ENCODE data around the gene TMEM52B.
"Not testable (repeated sequence)": the region's sequence is repeated elsewhere in the genome, so short reads cannot be mapped to it uniquely, and the experiment has no call there.

TMEM52B gene

DNA sequence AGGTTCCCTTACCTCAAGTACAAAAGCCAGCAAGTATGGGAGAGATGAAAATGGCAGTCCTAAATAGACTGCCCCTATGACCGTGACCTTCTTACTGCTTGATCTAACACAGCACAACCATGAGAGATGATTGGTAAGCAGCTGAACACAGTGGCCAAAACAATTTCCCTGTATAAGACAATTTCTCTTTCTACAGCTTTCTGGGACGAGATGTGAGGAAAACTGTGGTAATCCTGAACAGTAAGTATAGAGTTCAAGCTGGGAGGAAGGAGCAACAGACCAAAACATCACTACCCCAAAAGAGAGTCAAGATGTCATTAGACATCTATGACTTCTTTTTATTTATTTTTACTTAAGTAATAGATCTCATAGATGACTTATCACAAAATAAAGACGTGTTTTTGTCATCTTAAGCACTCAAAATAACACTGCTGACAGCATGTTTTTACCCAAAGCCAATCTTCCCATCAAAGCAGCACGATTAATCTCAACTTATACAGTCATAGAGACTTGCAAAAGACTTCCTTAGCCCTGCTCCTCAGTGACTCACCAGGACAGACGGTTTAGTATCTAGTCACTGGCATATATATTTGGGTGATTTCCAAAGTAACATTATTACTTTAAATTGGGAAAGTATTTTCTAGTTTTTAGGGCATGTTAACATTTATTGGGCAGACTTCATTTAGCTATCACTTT lies 3.7 kb downstream of the TMEM52B start:
- no peak for TF ChIP-seq CTCF (IDR thresholded peaks at IDR 0.05; ENCODE audit: low read depth, low read length, missing control alignments)
- DNase-seq (ENCODE audit: low read depth) = no peak
- H3K4me3 ChIP-seq (ENCODE audit: low read depth, low read length) = no peak overlapping the region

DNA sequence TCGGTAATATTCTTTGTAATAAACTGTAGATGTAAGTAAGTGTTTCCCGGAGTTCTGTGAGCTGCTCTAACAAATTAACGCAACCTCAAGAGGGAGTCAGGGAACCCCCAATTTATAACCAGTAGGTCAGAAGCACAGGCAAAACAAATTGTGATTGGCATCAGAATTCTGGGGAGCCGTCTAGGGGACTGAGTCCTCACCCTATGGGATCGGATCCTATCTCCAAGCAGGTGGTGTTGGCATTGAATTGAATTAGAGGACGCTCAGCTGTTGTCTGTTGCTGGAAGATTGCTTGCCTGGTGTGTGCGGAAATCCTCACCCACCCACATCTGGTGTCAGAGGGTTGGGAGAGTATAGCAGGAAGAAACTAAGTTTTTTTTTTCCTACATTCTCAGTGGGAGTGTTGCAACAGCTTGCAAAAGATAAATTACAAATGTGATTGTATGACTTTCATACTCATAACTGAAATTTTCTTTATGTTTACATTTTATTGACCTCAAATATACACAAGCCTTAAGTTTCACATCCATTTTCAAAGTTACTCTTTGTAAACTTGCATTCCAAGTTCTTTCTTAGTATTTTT lies 5.5 kb downstream of the TMEM52B start:
- no peak for TF ChIP-seq CTCF (IDR thresholded peaks at IDR 0.05; ENCODE audit: low read depth, low read length, missing control alignments)
- no peak overlapping the region for H3K4me3 ChIP-seq (ENCODE audit: low read depth, low read length)
- no peak for DNase-seq (ENCODE audit: low read depth)

DNA sequence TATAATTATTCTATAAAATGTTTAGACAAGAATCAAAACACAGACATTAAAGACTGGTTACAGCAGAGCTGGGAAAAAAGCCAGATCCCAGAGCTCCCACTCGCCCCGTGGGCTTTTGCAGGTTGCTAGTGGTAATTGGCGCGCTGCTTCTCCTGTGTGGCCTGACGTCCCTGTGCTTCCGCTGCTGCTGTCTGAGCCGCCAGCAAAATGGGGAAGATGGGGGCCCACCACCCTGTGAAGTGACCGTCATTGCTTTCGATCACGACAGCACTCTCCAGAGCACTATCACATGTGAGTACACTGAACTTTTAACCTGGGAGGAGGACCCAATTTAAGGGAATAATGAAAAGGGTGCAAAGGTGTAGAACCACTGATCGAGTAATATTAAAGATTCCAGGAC lies 7.5 kb downstream of the TMEM52B start:
- DNase-seq (ENCODE audit: low read depth) = no peak
- TF ChIP-seq CTCF (IDR thresholded peaks at IDR 0.05; ENCODE audit: low read depth, low read length, missing control alignments) = no peak
- H3K4me3 ChIP-seq (ENCODE audit: low read depth, low read length) = no peak overlapping the region

DNA sequence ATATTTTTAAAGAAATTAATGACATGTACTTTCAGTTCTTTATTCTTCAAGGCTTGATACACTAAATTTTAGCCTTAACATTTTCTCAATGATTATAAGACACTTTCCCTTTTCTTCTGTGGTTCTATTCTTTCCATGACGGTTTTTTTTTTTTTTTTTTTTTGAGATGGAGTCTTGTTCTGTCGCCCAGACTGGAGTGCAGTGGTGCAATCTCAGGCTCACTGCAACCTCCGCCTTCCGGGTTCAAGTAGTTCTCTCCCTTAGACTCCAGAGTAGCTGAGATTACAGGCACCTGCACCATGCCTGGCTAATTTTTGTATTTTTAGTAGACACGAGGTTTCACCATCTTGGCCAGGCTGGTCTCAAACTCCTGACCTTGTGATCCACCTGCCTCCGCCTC lies 8.1 kb downstream of the TMEM52B start:
- DNase-seq (ENCODE audit: low read depth); H3K4me3 ChIP-seq (ENCODE audit: low read depth, low read length): not testable (repeated sequence)

DNA sequence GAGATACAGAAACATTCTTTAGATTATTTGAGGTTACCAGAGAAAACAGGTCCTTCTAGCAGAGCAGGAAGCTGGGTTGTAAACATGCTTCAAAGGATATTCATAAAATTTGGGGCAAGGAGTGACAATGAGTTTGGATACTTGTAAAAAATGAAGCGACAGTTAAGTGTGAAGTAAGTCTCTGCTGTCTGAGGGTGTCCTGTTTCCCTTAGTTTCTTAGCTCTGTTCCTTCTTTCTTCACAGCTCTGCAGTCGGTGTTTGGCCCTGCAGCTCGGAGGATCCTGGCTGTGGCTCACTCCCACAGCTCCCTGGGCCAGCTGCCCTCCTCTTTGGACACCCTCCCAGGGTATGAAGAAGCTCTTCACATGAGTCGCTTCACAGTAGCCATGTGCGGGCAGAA lies 10.8 kb downstream of the TMEM52B start:
- no peak for TF ChIP-seq CTCF (IDR thresholded peaks at IDR 0.05; ENCODE audit: low read depth, low read length, missing control alignments)
- H3K4me3 ChIP-seq (ENCODE audit: low read depth, low read length) = no peak overlapping the region
- DNase-seq (ENCODE audit: low read depth) = no peak

- H3K4me3 ChIP-seq (ENCODE audit: low read depth, low read length) = no peak overlapping the region
- TF ChIP-seq CTCF (IDR thresholded peaks at IDR 0.05; ENCODE audit: low read depth, low read length, missing control alignments) = peak; percentile 90
- no peak for DNase-seq (ENCODE audit: low read depth)
Measured at GRCh38 chr12:10190558-10191388, 11.9 kb downstream of the TMEM52B start.

GRCh38 chr12:10191865-10192264 lies 13.0 kb downstream of the TMEM52B start:
- H3K4me3 ChIP-seq (ENCODE audit: low read depth, low read length) = no peak overlapping the region
- no peak for TF ChIP-seq CTCF (IDR thresholded peaks at IDR 0.05; ENCODE audit: low read depth, low read length, missing control alignments)
- no peak for DNase-seq (ENCODE audit: low read depth)
